Activated CD8-positive, alpha-beta T cell treated with anti-CD3 and anti-CD28 coated beads for 36 hours (primary cell): ENCODE data around the gene PUM2. TPM values are rescaled to one million over a fixed set of nuclear protein-coding genes. Genes with fewer than 3 reads are reported as not detected.
A peak's percentile ranks its signal among the peaks of the same experiment; 100 is the strongest.

Experiments
- ATAC-seq: fragments of 200-7000 bp; cut with Tn5 transposase; one replicate; pipeline ENCODE4 v1.10.0; 2021; ENCODE audit warnings: mild to moderate bottlenecking, moderate library complexity
- CTCF ChIA-PET: fragments of 350-600 bp; sonication (Branson Sonifier 250); formaldehyde crosslinking; loops from one replicate; lab custom pipeline; 2021; ENCODE audit warnings: antibody characterized with exemption; lab: Charles Lee
- POLR2A ChIA-PET: fragments of 350-600 bp; sonication (Branson Sonifier 250); formaldehyde crosslinking; loops from one replicate; lab custom pipeline; 2021; ENCODE audit warnings: antibody characterized with exemption; lab: Charles Lee
- DNase-seq: peaks from one replicate; pipeline ENCODE4 v3.0.0-alpha.2; 2020
- H3K27ac Mint-ChIP-seq: one replicate; pipeline ENCODE4 v1.8.0; 2021; ENCODE audit warnings: mild to moderate bottlenecking, mixed read lengths
- H3K27me3 Mint-ChIP-seq: one replicate; pipeline ENCODE4 v1.8.0; 2021; ENCODE audit warnings: mixed read lengths
- H3K36me3 Mint-ChIP-seq: one replicate; pipeline ENCODE4 v1.8.0; 2021; ENCODE audit warnings: low read depth, mixed read lengths
- H3K4me1 Mint-ChIP-seq: one replicate; pipeline ENCODE4 v1.8.0; 2021; ENCODE audit warnings: low read depth, mixed read lengths
- H3K4me3 Mint-ChIP-seq: one replicate; pipeline ENCODE4 v1.8.0; 2021; ENCODE audit warnings: mild to moderate bottlenecking, moderate library complexity, mixed read lengths
- H3K9me3 Mint-ChIP-seq: one replicate; pipeline ENCODE4 v1.8.0; 2021; ENCODE audit warnings: mixed read lengths
- CTCF ChIP-seq: fragments of 200-600 bp; IDR thresholded peaks from one replicate; pipeline ENCODE4 v1.8.0; 2022; ENCODE audit warnings: antibody characterized with exemption, mild to moderate bottlenecking
- intact Hi-C: fragments of 100-400 bp; cut with micrococcal nuclease; formaldehyde crosslinking; loops from one replicate; pipeline ENCODE4 v1.10.0; 2022
- total RNA-seq, 2 experiments: library from RNA; stranded (reverse); gene quantifications; one replicate each; pipeline ENCODE4 v1.2.3, GENCODE V29; 2021

Gene PUM2
- total RNA-seq, 2 experiments from 2014 or later, result 104 TPM

GRCh38 chr2:20352581-20353216 lies 2.1 kb upstream of the PUM2 start:
- POLR2A ChIA-PET, result interaction anchor here (0.8 to 4.8 kb wide), 4 partner anchors 10 to 299 kb away, joined by 3 to 37 read pairs (median 4); partner anchors contain the start of gene HS1BP3
- TF ChIP-seq CTCF, result no peak
- no peak overlapping the region for H3K27ac Mint-ChIP-seq
- no peak overlapping the region for H3K4me3 Mint-ChIP-seq
- ATAC-seq, result no peak
- CTCF ChIA-PET, result interaction anchor here (0.6 to 2.9 kb wide), 13 partner anchors 13 to 429 kb away, joined by 3 to 18 read pairs (median 3); partner anchors contain the start of genes HS1BP3 and RHOB
- no peaks in the 10 kb centered on the region for H3K9me3 Mint-ChIP-seq
- intact Hi-C loops, result no loop called here
- peaks cover 16% of the 10 kb centered on the region for H3K36me3 Mint-ChIP-seq
- peaks cover 9% of the 10 kb centered on the region for H3K4me1 Mint-ChIP-seq
- DNase-seq, result no peak
- H3K27me3 Mint-ChIP-seq, result no peaks in the 10 kb centered on the region

GRCh38 chr2:20352230-20352578 lies 1.6 kb upstream of the PUM2 start:
- H3K27me3 Mint-ChIP-seq, result no peaks in the 10 kb centered on the region
- H3K36me3 Mint-ChIP-seq, result peaks cover 19% of the 10 kb centered on the region
- no peak overlapping the region for H3K4me3 Mint-ChIP-seq
- no peak for TF ChIP-seq CTCF
- no peaks in the 10 kb centered on the region for H3K9me3 Mint-ChIP-seq
- peaks cover 14% of the 10 kb centered on the region for H3K4me1 Mint-ChIP-seq
- ChIA-PET POLR2A (interaction anchor here (1.1 to 4.8 kb wide), 2 partner anchors 8 to 14 kb away, joined by 6 to 37 read pairs; no protein-coding TSS in a partner anchor), CTCF (interaction anchor here (1.1 to 2.9 kb wide), 8 partner anchors 14 to 429 kb away, joined by 3 to 18 read pairs (median 4); partner anchors contain the start of gene HS1BP3)
- ATAC-seq (no peak), DNase-seq (no peak)
- intact Hi-C loops, result no loop called here
- no peak overlapping the region for H3K27ac Mint-ChIP-seq

- no peak for ATAC-seq
- TF ChIP-seq CTCF, result no peak
- DNase-seq, result peak; percentile 23
- no peaks in the 10 kb centered on the region for H3K9me3 Mint-ChIP-seq
- H3K4me3 Mint-ChIP-seq, result no peak overlapping the region
- intact Hi-C loops, result no loop called here
- H3K27me3 Mint-ChIP-seq, result no peaks in the 10 kb centered on the region
- H3K36me3 Mint-ChIP-seq, result peaks cover 22% of the 10 kb centered on the region
- ChIA-PET POLR2A (interaction anchor here (0.8 to 4.8 kb wide), 5 partner anchors 9 to 44 kb away, joined by 3 to 37 read pairs (median 6); no protein-coding TSS in a partner anchor), CTCF (interaction anchor here (0.7 to 2.9 kb wide), 6 partner anchors 10 to 59 kb away, joined by 3 to 18 read pairs (median 5); no protein-coding TSS in a partner anchor)
- H3K4me1 Mint-ChIP-seq, result peaks cover 19% of the 10 kb centered on the region
- H3K27ac Mint-ChIP-seq, result no peak overlapping the region
Measured at GRCh38 chr2:20351555-20352229, 1.0 kb upstream of the PUM2 start.

- H3K27ac Mint-ChIP-seq, result peak overlapping the region; percentile 92
- H3K36me3 Mint-ChIP-seq, result peaks cover 35% of the 10 kb centered on the region
Measured at GRCh38 chr2:20350041-20350712, 467 bp downstream of the PUM2 start.

More at GRCh38 chr2:20350041-20350712, 467 bp downstream of the PUM2 start:
- CTCF ChIA-PET, result interaction anchor here (1.1 to 4.3 kb wide), 3 partner anchors 14 to 72 kb away, joined by 3 to 49 read pairs (median 6); no protein-coding TSS in a partner anchor
- intact Hi-C loops, result no loop called here
- ATAC-seq, result peak; percentile 24
- no peak overlapping the region for H3K4me3 Mint-ChIP-seq
- no peaks in the 10 kb centered on the region for H3K9me3 Mint-ChIP-seq
- peak; percentile 61 for DNase-seq
- no peak for TF ChIP-seq CTCF
- POLR2A ChIA-PET, result interaction anchor here (1.2 to 4.8 kb wide), 7 partner anchors 10 to 97 kb away, joined by 3 to 37 read pairs (median 4); partner anchors contain the start of gene RHOB
- H3K27me3 Mint-ChIP-seq, result no peaks in the 10 kb centered on the region
- peaks cover 32% of the 10 kb centered on the region for H3K4me1 Mint-ChIP-seq
